Measurements from ENCODE around the gene NHSL2. TPM values are rescaled to one million over a fixed set of nuclear protein-coding genes. Genes with fewer than 3 reads are reported as not detected.

Gene NHSL2
- total RNA-seq, 3 donors from 2014 or later: 5.4 to 9.2 (median 5.8) TPM

GRCh38 chrX:72126048-72126415, 215.4 kb downstream of the NHSL2 start:
- intact Hi-C loops (cut with DNase I; ENCODE audit: low total_unique reads): loop anchor here (10.0 kb wide), 1 partner anchor 81 kb away; no protein-coding TSS in a partner anchor
- H3K27ac ChIP-seq: peak overlapping the region; percentile 34 to 76

GRCh38 chrX:72126539-72127140, 216.0 kb downstream of the NHSL2 start:
- peaks cover 0 to 79% of the 10 kb centered on the region in 2 donors for H3K27me3 ChIP-seq
- H3K4me1 ChIP-seq: no peaks in the 10 kb centered on the region
- TF ChIP-seq CTCF (IDR thresholded peaks at IDR 0.05) (peak; percentile 61 to 83 (median 66)), POLR2AphosphoS5 (IDR thresholded peaks at IDR 0.05) (peak in 1 of 3 donors; percentile 43), POLR2A (IDR thresholded peaks at IDR 0.05) (no peak)
- H3K27ac ChIP-seq: peak overlapping the region; percentile 34 to 76
- peak; percentile 79 to 84 for DNase-seq (ENCODE audit: low spot score in 2 of 2)
- H3K36me3 ChIP-seq: no peaks in the 10 kb centered on the region
- intact Hi-C loops (cut with DNase I; ENCODE audit: low total_unique reads): loop anchor here (10.0 kb wide), 1 partner anchor 82 kb away; no protein-coding TSS in a partner anchor
- H3K9me3 ChIP-seq: no peaks in the 10 kb centered on the region
- H3K4me3 ChIP-seq: no peak overlapping the region

More at GRCh38 chrX:72126048-72126415, 215.4 kb downstream of the NHSL2 start:
- Histone ChIP-seq H3K4me1 (no peaks in the 10 kb centered on the region), H3K9me3 (no peaks in the 10 kb centered on the region), H3K27me3 (peaks cover 0 to 76% of the 10 kb centered on the region in 2 donors), H3K4me3 (no peak overlapping the region), H3K36me3 (no peaks in the 10 kb centered on the region)
- DNase-seq (ENCODE audit: low spot score in 2 of 2): peak in 1 of 2 donors; percentile 50
- TF ChIP-seq POLR2AphosphoS5 (IDR thresholded peaks at IDR 0.05) (no peak), POLR2A (IDR thresholded peaks at IDR 0.05) (no peak)

- peaks cover 0 to 85% of the 10 kb centered on the region in 2 donors for H3K27me3 ChIP-seq
Observed at GRCh38 chrX:72127332-72127731, 216.7 kb downstream of the NHSL2 start.

GRCh38 chrX:72128183-72128834, 217.7 kb downstream of the NHSL2 start:
- Histone ChIP-seq H3K36me3 (no peaks in the 10 kb centered on the region), H3K27ac (no peak overlapping the region), H3K9me3 (no peaks in the 10 kb centered on the region), H3K4me1 (no peaks in the 10 kb centered on the region), H3K27me3 (peaks cover 0 to 92% of the 10 kb centered on the region in 2 donors), H3K4me3 (no peak overlapping the region)
- no peak for TF ChIP-seq POLR2A (IDR thresholded peaks at IDR 0.05)
- TF ChIP-seq CTCF (IDR thresholded peaks at IDR 0.05): no peak
- TF ChIP-seq POLR2AphosphoS5 (IDR thresholded peaks at IDR 0.05): no peak
- no peak for DNase-seq (ENCODE audit: low spot score in 2 of 2)
- intact Hi-C loops (cut with DNase I; ENCODE audit: low total_unique reads): loop anchor here (10.0 kb wide), 1 partner anchor 84 kb away; no protein-coding TSS in a partner anchor

More at GRCh38 chrX:72127332-72127731, 216.7 kb downstream of the NHSL2 start:
- intact Hi-C loops (cut with DNase I; ENCODE audit: low total_unique reads): loop anchor here (10.0 kb wide), 1 partner anchor 83 kb away; no protein-coding TSS in a partner anchor
- Histone ChIP-seq H3K36me3 (no peaks in the 10 kb centered on the region), H3K4me1 (no peaks in the 10 kb centered on the region), H3K4me3 (no peak overlapping the region), H3K27ac (no peak overlapping the region), H3K9me3 (no peaks in the 10 kb centered on the region)
- TF ChIP-seq POLR2A (IDR thresholded peaks at IDR 0.05): no peak
- no peak for TF ChIP-seq POLR2AphosphoS5 (IDR thresholded peaks at IDR 0.05)
- TF ChIP-seq CTCF (IDR thresholded peaks at IDR 0.05): no peak
- DNase-seq (ENCODE audit: low spot score in 2 of 2): no peak

GRCh38 chrX:72128881-72129280, 218.2 kb downstream of the NHSL2 start:
- intact Hi-C loops (cut with DNase I; ENCODE audit: low total_unique reads): loop anchor here (10.0 kb wide), 1 partner anchor 84 kb away; no protein-coding TSS in a partner anchor
- H3K27ac ChIP-seq: no peak overlapping the region
- DNase-seq (ENCODE audit: low spot score in 2 of 2): no peak

More at GRCh38 chrX:72128881-72129280, 218.2 kb downstream of the NHSL2 start:
- H3K4me3 ChIP-seq: no peak overlapping the region
- TF ChIP-seq CTCF (IDR thresholded peaks at IDR 0.05) (peak in 2 of 3 donors; percentile 17 to 27), POLR2A (IDR thresholded peaks at IDR 0.05) (no peak)
- no peaks in the 10 kb centered on the region for H3K9me3 ChIP-seq
- H3K36me3 ChIP-seq: no peaks in the 10 kb centered on the region
- peaks cover 0 to 91% of the 10 kb centered on the region in 2 donors for H3K27me3 ChIP-seq
- no peaks in the 10 kb centered on the region for H3K4me1 ChIP-seq
